K562 (cell line): ENCODE measurements around the gene DUOXA2. TPM values are rescaled to one million over a fixed set of nuclear protein-coding genes. Genes with fewer than 3 reads are reported as not detected.

Experiments used
- ATF7 ChIP-seq: fragments of 450-650 bp; IDR thresholded peaks from 2 replicates; pipeline ENCODE4 v1.7.1; 2014; ENCODE audit warnings: mild to moderate bottlenecking, moderate library complexity
- CBFA2T2 ChIP-seq: fragments of 450-650 bp; conservative IDR thresholded peaks from 2 replicates; pipeline ENCODE4 v1.6.1; 2017; ENCODE audit warnings: mild to moderate bottlenecking
- CCAR2 ChIP-seq: fragments of 200-400 bp; formaldehyde crosslinking; IDR thresholded peaks from 2 replicates; pipeline ENCODE4 v1.6.1; 2017; ENCODE audit warnings: mild to moderate bottlenecking, low read depth, low read length
- E2F3 ChIP-seq: fragments of 250-450 bp; sonication (Bioruptor Pico); IDR thresholded peaks from 2 replicates; pipeline ENCODE4 v1.4.0; 2020; ENCODE audit warnings: mild to moderate bottlenecking
- ETV6 ChIP-seq, 3 experiments: fragments of 150-350 bp in 1 of 3; sonication (generic) in 1 of 3; formaldehyde crosslinking in 1 of 3; IDR thresholded peaks; 2 replicates each; pipeline versions ENCODE4 v1.6.1 to v1.8.0; 2014 to 2022; ENCODE audit warnings: borderline replicate concordance in 2 of 3, low read depth in 2 of 3, antibody characterized with exemption in 1 of 3, low read length in 1 of 3, mild to moderate bottlenecking in 1 of 3, missing genetic modification reagents in 1 of 3
- EZH2 ChIP-seq: IDR thresholded peaks from 2 replicates; pipeline ENCODE4 v1.6.1; 2012; ENCODE audit warnings: low read depth, mild to moderate bottlenecking, inconsistent platforms, low read length, borderline replicate concordance
- HBP1 ChIP-seq: fragments of 450-650 bp; formaldehyde crosslinking; IDR thresholded peaks from 2 replicates; pipeline ENCODE4 v1.4.0; 2022; ENCODE audit warnings: missing genetic modification characterization
- IRF1 ChIP-seq: sonication (generic); formaldehyde crosslinking; IDR thresholded peaks from 2 replicates; pipeline ENCODE4 v1.8.0; 2022; ENCODE audit warnings: missing genetic modification reagents, mild to moderate bottlenecking, borderline replicate concordance
- KAT8 ChIP-seq: fragments of 450-650 bp; IDR thresholded peaks from 2 replicates; pipeline ENCODE4 v1.6.1; 2016; ENCODE audit warnings: low read depth, mild to moderate bottlenecking
- KLF1 ChIP-seq: fragments of 450-650 bp; IDR thresholded peaks from 2 replicates; pipeline ENCODE4 v1.6.1; 2016; ENCODE audit warnings: missing genetic modification characterization, missing compliant biosample characterization
- SLC30A9 ChIP-seq: fragments of 250-450 bp; sonication (Bioruptor Pico); IDR thresholded peaks from 2 replicates; pipeline ENCODE4 v1.8.0; 2022; ENCODE audit warnings: mild to moderate bottlenecking, moderate library complexity
- SMC3 ChIP-seq: conservative IDR thresholded peaks from 2 replicates; pipeline ENCODE4 v1.6.1; 2011; ENCODE audit warnings: low read depth, low read length, improper control_type of control experiment; ENCODE audit not compliant: insufficient read depth
- TCF7 ChIP-seq: sonication (generic); IDR thresholded peaks from 2 replicates; pipeline ENCODE4 v1.6.1; 2016; ENCODE audit warnings: antibody characterized with exemption, borderline replicate concordance
- THRB ChIP-seq: fragments of 450-650 bp; formaldehyde crosslinking; conservative IDR thresholded peaks from 2 replicates; pipeline ENCODE4 v1.4.0; 2022; ENCODE audit warnings: mild to moderate bottlenecking, missing genetic modification characterization
- USF2 ChIP-seq: sonication (generic); formaldehyde crosslinking; IDR thresholded peaks from 2 replicates; pipeline ENCODE4 v1.5.0; 2020; ENCODE audit warnings: missing genetic modification reagents
- XRCC3 ChIP-seq: fragments of 450-650 bp; IDR thresholded peaks from 2 replicates; pipeline ENCODE4 v1.6.1; 2017; ENCODE audit warnings: mild to moderate bottlenecking, moderate library complexity
- ZKSCAN8 ChIP-seq: fragments of 200-800 bp; sonication (Bioruptor generic); IDR thresholded peaks from 2 replicates; pipeline ENCODE4 v1.6.1; 2016; ENCODE audit warnings: missing genetic modification characterization, missing compliant biosample characterization
- ZNF133 ChIP-seq: fragments of 250-450 bp; sonication (Bioruptor Pico); IDR thresholded peaks from 2 replicates; pipeline ENCODE4 v1.4.0; 2020; ENCODE audit warnings: mild to moderate bottlenecking
- ZNF57 ChIP-seq: fragments of 450-650 bp; formaldehyde crosslinking; IDR thresholded peaks from 2 replicates; pipeline ENCODE4 v1.4.0; 2020; ENCODE audit warnings: mild to moderate bottlenecking, moderate library complexity
- ZNF644 ChIP-seq: fragments of 200-800 bp; sonication (Bioruptor generic); IDR thresholded peaks from 2 replicates; pipeline ENCODE4 v1.6.1; 2016; ENCODE audit warnings: low read depth, missing genetic modification characterization, missing compliant biosample characterization
- polyA plus RNA-seq, 8 experiments: library from polyadenylated mRNA; depleted of rRNA in 4 of 8; stranded (reverse) in 5 of 8; unstranded in 3 of 8; fragments of >200 nt; fragmentation: Nextera tagmentation in 2 of 8; fragmentation: Illumina TruSeq in 1 of 8; extraction: Ambion mirVana in 2 of 8; extraction: Trizol in 1 of 8; gene quantifications; 2 replicates each; pipeline versions ENCODE4 v1.2.1 to v1.2.3, GENCODE V29; 2011 to 2014; ENCODE audit warnings: inconsistent platforms in 1 of 8, missing spikeins in 1 of 8
- total RNA-seq, 7 experiments: library from RNA; depleted of rRNA in 6 of 7; stranded (reverse); fragments of >200 nt in 6 of 7; fragmentation: Illumina TruSeq in 2 of 7; extraction: Trizol in 2 of 7; gene quantifications; 2 replicates each; pipeline versions ENCODE4 v1.2.1 to v1.2.3, GENCODE V29; 2011 to 2021; ENCODE audit warnings: low replicate concordance in 1 of 7

The DUOXA2 gene
- total and polyA plus RNA-seq, 9 of the 15 experiments (the other 6 are each of a cell fraction or from before 2014, with no cell fraction given) = not detected

- TF ChIP-seq THRB (CRISPR knock-in tag) (no peak), CCAR2 (no peak), ETV6 (IDR thresholded peaks at IDR 0.05; ENCODE audit: borderline replicate concordance in 1 of 2, low read depth in 2 of 2, low read length in 1 of 2) (no peak), ETV6 (CRISPR knock-in tag; IDR thresholded peaks at IDR 0.05; ENCODE audit: borderline replicate concordance) (no peak), HBP1 (CRISPR knock-in tag) (no peak), XRCC3 (no peak), CBFA2T2 (no peak), IRF1 (no peak), SLC30A9 (CRISPR knock-in tag) (no peak), ZNF133 (no peak), ATF7 (0 out of 2 replicates have a peak, but pooled peaks have one; percentile 11), KAT8 (no peak), E2F3 (CRISPR knock-in tag) (peak; percentile 90), ZKSCAN8 (no peak), ZNF57 (CRISPR knock-in tag) (no peak), ZNF644 (tag) (no peak), EZH2 (no peak), SMC3 (no peak), TCF7 (no peak), KLF1 (tag) (no peak), USF2 (no peak)
These were observed 52.9 kb downstream of the DUOXA2 start (continued) for GRCh38 chr15:45166834-45167630.
